NCI-H460 (cell line): Measurements from ENCODE around the gene RUFY4. TPM values are rescaled to one million over a fixed set of nuclear protein-coding genes. Genes with fewer than 3 reads are reported as not detected.

ENCODE experiments used
- DNase-seq: peaks from one replicate; pipeline ENCODE4 v3.0.0-alpha.2; 2016; ENCODE audit warnings: low read depth; ENCODE audit errors: extremely low read depth
- total RNA-seq: library from RNA; depleted of rRNA; stranded (reverse); fragments of >200 nt; shearing (Covaris generic); gene quantifications from 2 replicates; pipeline ENCODE4 v1.2.3, GENCODE V29; 2014; rRNA removed

Gene RUFY4
- total RNA-seq, 1 experiment from 2014 or later: 0.20 TPM

DNA sequence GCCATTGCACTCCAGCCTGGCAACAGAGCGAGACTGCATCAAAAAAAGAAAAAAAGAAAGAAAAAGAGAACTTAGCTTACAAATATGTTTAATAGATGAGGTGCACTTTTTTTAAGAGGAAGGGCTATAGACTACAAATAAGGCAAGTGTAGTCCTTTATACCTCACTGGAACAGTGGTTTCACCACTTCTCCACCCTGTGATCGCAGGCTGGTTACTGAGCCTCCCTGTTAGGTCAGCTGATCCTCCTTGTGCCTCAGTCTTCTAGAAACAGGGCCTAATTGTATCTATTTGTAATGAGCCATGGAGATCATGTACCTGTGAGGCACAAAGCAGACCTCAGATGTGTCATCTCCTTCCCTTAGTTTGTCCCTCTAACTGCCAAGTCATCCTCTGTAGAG is 61.3 kb downstream of the RUFY4 start:
- DNase-seq: no peak

DNA sequence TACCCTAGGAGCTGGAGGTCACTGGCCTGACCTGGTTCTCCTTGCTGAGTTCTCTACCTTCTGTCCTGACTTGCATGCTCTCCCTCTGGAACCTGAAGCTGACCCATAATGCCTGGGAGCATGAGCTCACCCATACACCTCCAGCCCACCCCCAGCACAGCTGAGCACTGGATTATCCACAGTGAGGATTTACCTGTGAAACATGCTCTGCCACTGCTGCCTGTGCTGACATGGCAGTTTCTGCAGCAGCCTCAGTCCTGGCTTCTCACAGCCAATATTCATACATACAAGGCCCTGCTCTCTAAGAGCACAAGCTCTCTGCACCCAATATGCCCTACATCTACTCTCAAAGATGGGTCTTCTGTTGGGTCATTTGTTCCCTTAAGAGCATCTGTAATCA is 61.8 kb downstream of the RUFY4 start:
- DNase-seq: no peak

GRCh38 chr2:218137514-218137913 is 68.5 kb downstream of the RUFY4 start:
- DNase-seq: no peak

DNA sequence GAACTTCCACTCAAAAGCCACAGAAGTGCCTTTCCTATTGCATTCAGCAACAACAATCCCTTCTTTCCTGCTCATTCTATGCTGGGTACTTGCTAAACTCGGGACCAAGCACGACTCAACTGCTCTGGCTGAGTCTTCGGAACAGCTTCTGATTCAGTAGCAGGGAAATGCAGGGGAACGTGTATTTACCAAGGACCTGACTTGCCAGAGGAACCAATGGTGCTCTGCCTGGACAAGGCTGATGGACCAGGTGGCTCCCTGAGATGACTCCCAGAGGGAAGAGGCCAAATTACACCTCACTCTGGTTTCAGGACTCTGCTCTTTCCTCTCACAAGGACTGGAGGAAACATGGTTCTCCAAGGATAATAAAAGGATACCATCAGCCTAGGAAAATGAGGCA is 69.0 kb downstream of the RUFY4 start:
- no peak for DNase-seq

Other genes starting within 250 kb of the RUFY4 start
- not detected in 2 replicates for gene TNS1, start 66.3 kb upstream of the RUFY4 start, total RNA-seq
- gene CXCR2, start 56.8 kb downstream of the RUFY4 start, total RNA-seq: not detected in 2 replicates
- gene CXCR1, start 97.7 kb downstream of the RUFY4 start, total RNA-seq: not detected in 2 replicates
- gene ARPC2, start 147.9 kb downstream of the RUFY4 start, total RNA-seq: 231 and 247 TPM in 2 replicates
- gene GPBAR1, start 191.8 kb downstream of the RUFY4 start, total RNA-seq: 0.15 TPM in 1 of 2 replicates, not detected in the other
- gene AAMP, start 200.9 kb downstream of the RUFY4 start, total RNA-seq: 115 and 122 TPM in 2 replicates
- gene PNKD, start 201.3 kb downstream of the RUFY4 start, total RNA-seq: 21.6 and 28.4 TPM in 2 replicates
- gene TMBIM1, start 223.2 kb downstream of the RUFY4 start, total RNA-seq: 107 and 124 TPM in 2 replicates